ENCODE results near the gene AACS. TPM values are rescaled to one million over a fixed set of nuclear protein-coding genes. Genes with fewer than 3 reads are reported as not detected.

Gene AACS
- total RNA-seq, 1 experiment from 2014 or later: 20.1 TPM

DNA sequence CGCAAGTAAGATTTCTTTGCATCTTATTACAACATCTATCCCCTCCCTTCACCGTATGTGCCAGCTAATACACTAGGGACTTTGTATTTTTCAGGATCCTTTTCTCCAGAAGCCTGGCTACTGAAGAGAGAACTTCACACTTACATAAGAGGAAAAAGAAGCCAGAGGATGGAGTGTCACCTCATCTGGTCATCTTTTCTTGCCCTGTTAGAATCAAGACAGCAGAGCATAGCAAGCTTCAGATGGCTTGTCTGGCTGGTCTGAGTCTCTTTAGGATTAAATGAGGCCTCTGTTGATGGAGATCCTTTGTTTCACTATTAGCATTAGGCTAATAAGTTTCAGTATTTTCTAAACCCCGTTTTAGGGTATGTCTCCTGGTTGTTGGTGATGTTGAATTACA, 14.4 kb upstream of the AACS start:
- no peak for DNase-seq (ENCODE audit: low spot score)

DNA sequence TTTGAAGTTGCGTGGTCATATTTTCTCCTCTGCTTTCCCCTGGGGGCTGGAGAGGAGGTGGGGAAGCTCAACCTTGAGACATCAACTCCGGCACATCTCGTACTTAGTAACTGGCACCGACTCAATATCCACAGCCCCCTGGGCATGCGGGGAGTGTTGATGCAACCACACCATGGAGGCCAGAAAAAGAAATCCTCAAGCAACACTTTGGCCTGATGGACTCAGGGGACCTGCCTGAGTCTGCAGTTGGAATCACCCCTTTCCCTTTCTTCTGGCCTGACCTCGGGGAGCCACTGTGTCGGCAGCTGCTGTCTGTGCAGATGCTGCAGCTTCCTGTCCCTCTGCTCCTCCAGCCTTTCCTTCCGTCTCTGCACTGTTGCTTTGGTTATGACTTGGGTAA, 11.4 kb upstream of the AACS start:
- Histone ChIP-seq H3K27ac (ENCODE audit: low read depth, low read length, poor library complexity, severe bottlenecking) (no peak overlapping the region), H3K4me1 (ENCODE audit: insufficient read depth, low read length, poor library complexity, severe bottlenecking) (peaks cover 3% of the 10 kb centered on the region), H3K27me3 (replicated peaks; ENCODE audit: insufficient read depth, low read depth, low read length, poor library complexity) (no peaks in the 10 kb centered on the region), H3K4me3 (ENCODE audit: low read depth, low read length, poor library complexity, severe bottlenecking) (no peak overlapping the region), H3K36me3 (ENCODE audit: insufficient read depth, low read length, poor library complexity, severe bottlenecking) (no peaks in the 10 kb centered on the region), H3K9me3 (ENCODE audit: low read depth, low read length, poor library complexity, severe bottlenecking) (no peaks in the 10 kb centered on the region)
- ChIA-PET POLR2A (ENCODE audit: low non-redundant PET) (no interaction called here), CTCF (interaction anchor here (0.5 kb wide), 1 partner anchor 24 kb away, joined by 3 read pairs; no protein-coding TSS in a partner anchor)
- intact Hi-C loops (cut with micrococcal nuclease; ENCODE audit: unreplicated experiment): no loop called here
- TF ChIP-seq, protein P1, sequence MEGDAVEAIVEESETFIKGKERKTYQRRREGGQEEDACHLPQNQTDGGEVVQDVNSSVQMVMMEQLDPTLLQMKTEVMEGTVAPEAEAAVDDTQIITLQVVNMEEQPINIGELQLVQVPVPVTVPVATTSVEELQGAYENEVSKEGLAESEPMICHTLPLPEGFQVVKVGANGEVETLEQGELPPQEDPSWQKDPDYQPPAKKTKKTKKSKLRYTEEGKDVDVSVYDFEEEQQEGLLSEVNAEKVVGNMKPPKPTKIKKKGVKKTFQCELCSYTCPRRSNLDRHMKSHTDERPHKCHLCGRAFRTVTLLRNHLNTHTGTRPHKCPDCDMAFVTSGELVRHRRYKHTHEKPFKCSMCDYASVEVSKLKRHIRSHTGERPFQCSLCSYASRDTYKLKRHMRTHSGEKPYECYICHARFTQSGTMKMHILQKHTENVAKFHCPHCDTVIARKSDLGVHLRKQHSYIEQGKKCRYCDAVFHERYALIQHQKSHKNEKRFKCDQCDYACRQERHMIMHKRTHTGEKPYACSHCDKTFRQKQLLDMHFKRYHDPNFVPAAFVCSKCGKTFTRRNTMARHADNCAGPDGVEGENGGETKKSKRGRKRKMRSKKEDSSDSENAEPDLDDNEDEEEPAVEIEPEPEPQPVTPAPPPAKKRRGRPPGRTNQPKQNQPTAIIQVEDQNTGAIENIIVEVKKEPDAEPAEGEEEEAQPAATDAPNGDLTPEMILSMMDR (conservative IDR thresholded peaks at IDR 0.05; ENCODE audit: low read depth, low read length): no peak
- TF ChIP-seq EZH2 (IDR thresholded peaks at IDR 0.05; ENCODE audit: borderline replicate concordance, low read depth, low read length, poor library complexity, severe bottlenecking): no peak
- no peak for DNase-seq (ENCODE audit: low spot score)
- no TSS peak for BruUV-seq (replicated peaks)

More for the DNA sequence above, 14.4 kb upstream of the AACS start:
- H3K4me3 ChIP-seq (ENCODE audit: low read depth, low read length, poor library complexity, severe bottlenecking): no peak overlapping the region
- no peaks in the 10 kb centered on the region for H3K27me3 ChIP-seq (replicated peaks; ENCODE audit: insufficient read depth, low read depth, low read length, poor library complexity)
- intact Hi-C loops (cut with micrococcal nuclease; ENCODE audit: unreplicated experiment): no loop called here
- H3K4me1 ChIP-seq (ENCODE audit: insufficient read depth, low read length, poor library complexity, severe bottlenecking): peaks cover 3% of the 10 kb centered on the region
- no peaks in the 10 kb centered on the region for H3K36me3 ChIP-seq (ENCODE audit: insufficient read depth, low read length, poor library complexity, severe bottlenecking)
- H3K27ac ChIP-seq (ENCODE audit: low read depth, low read length, poor library complexity, severe bottlenecking): no peak overlapping the region
- POLR2A ChIA-PET (ENCODE audit: low non-redundant PET): no interaction called here
- no TSS peak for BruUV-seq (replicated peaks)
- CTCF ChIA-PET: no interaction called here
- no peaks in the 10 kb centered on the region for H3K9me3 ChIP-seq (ENCODE audit: low read depth, low read length, poor library complexity, severe bottlenecking)
- no peak for TF ChIP-seq EZH2 (IDR thresholded peaks at IDR 0.05; ENCODE audit: borderline replicate concordance, low read depth, low read length, poor library complexity, severe bottlenecking)
- TF ChIP-seq, protein P1 (conservative IDR thresholded peaks at IDR 0.05; ENCODE audit: low read depth, low read length): no peak

DNA sequence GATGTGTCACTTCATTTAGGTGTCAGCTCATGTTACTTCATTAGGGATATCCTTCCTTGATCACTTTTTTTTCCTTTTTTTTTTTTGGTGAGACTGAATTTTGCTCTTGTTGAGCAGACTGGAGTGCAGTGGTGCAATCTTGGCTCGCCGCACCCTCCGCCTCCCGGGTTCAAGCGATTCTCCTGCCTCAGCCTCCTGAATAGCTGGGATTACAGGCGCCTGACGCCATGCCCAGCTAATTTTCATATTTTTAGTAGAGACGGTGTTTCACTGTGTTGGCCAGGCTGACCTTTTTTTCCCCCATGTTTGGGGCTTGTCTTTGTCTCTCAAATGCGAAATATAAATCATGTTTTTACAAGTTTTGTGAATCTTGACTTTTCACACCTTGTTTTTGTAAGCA, 9.6 kb upstream of the AACS start:
- DNase-seq (ENCODE audit: low spot score): no peak
- Histone ChIP-seq H3K4me3 (ENCODE audit: low read depth, low read length, poor library complexity, severe bottlenecking) (no peak overlapping the region), H3K9me3 (ENCODE audit: low read depth, low read length, poor library complexity, severe bottlenecking) (no peaks in the 10 kb centered on the region), H3K27me3 (replicated peaks; ENCODE audit: insufficient read depth, low read depth, low read length, poor library complexity) (no peaks in the 10 kb centered on the region), H3K27ac (ENCODE audit: low read depth, low read length, poor library complexity, severe bottlenecking) (no peak overlapping the region), H3K4me1 (ENCODE audit: insufficient read depth, low read length, poor library complexity, severe bottlenecking) (no peaks in the 10 kb centered on the region), H3K36me3 (ENCODE audit: insufficient read depth, low read length, poor library complexity, severe bottlenecking) (no peaks in the 10 kb centered on the region)
- ChIA-PET CTCF (no interaction called here), POLR2A (ENCODE audit: low non-redundant PET) (no interaction called here)
- intact Hi-C loops (cut with micrococcal nuclease; ENCODE audit: unreplicated experiment): no loop called here
- BruUV-seq (replicated peaks): no TSS peak
- no peak for TF ChIP-seq EZH2 (IDR thresholded peaks at IDR 0.05; ENCODE audit: borderline replicate concordance, low read depth, low read length, poor library complexity, severe bottlenecking)
- TF ChIP-seq, protein P1 (conservative IDR thresholded peaks at IDR 0.05; ENCODE audit: low read depth, low read length): no peak
